ENCODE measurements around the gene CERS6.

The CERS6 gene

GRCh38 chr2:168443818-168444217, 12.3 kb upstream of the CERS6 start:
- no peak for DNase-seq (ENCODE audit: low read depth, low spot score)

- no peak for DNase-seq (ENCODE audit: low read depth, low spot score)
Measured at GRCh38 chr2:168445960-168446359, 10.1 kb upstream of the CERS6 start.

GRCh38 chr2:168448980-168449379, 7.1 kb upstream of the CERS6 start:
- DNase-seq (ENCODE audit: low read depth, low spot score): no peak

- DNase-seq (ENCODE audit: low read depth, low spot score): peak; percentile 32
Measured at GRCh38 chr2:168449419-168449818, 6.7 kb upstream of the CERS6 start.

GRCh38 chr2:168450171-168450570, 5.9 kb upstream of the CERS6 start:
- no peak for DNase-seq (ENCODE audit: low read depth, low spot score)

GRCh38 chr2:168450732-168451131, 5.3 kb upstream of the CERS6 start:
- no peak for DNase-seq (ENCODE audit: low read depth, low spot score)

- no peak for DNase-seq (ENCODE audit: low read depth, low spot score)
Measured at GRCh38 chr2:168452781-168453180, 3.3 kb upstream of the CERS6 start.

GRCh38 chr2:168453404-168453803, 2.7 kb upstream of the CERS6 start:
- DNase-seq (ENCODE audit: low read depth, low spot score): no peak

GRCh38 chr2:168454737-168455644, 1.1 kb upstream of the CERS6 start:
- no peak for DNase-seq (ENCODE audit: low read depth, low spot score)

GRCh38 chr2:168456521-168457189, 583 bp downstream of the CERS6 start:
- peak; percentile 67 for DNase-seq (ENCODE audit: low read depth, low spot score)

GRCh38 chr2:168457190-168457895, 1.3 kb downstream of the CERS6 start:
- peak; percentile 23 for DNase-seq (ENCODE audit: low read depth, low spot score)

GRCh38 chr2:168458139-168458538, 2.1 kb downstream of the CERS6 start:
- DNase-seq (ENCODE audit: low read depth, low spot score): no peak

- DNase-seq (ENCODE audit: low read depth, low spot score): no peak
Measured at GRCh38 chr2:168459256-168459655, 3.2 kb downstream of the CERS6 start.

GRCh38 chr2:168460571-168460970, 4.5 kb downstream of the CERS6 start:
- no peak for DNase-seq (ENCODE audit: low read depth, low spot score)

- no peak for DNase-seq (ENCODE audit: low read depth, low spot score)
Measured at GRCh38 chr2:168461178-168461941, 5.3 kb downstream of the CERS6 start.

- DNase-seq (ENCODE audit: low read depth, low spot score): no peak
Measured at GRCh38 chr2:168461942-168462331, 5.9 kb downstream of the CERS6 start.

- DNase-seq (ENCODE audit: low read depth, low spot score): no peak
Measured at GRCh38 chr2:168462543-168463045, 6.5 kb downstream of the CERS6 start.

- DNase-seq (ENCODE audit: low read depth, low spot score): no peak
Measured at GRCh38 chr2:168465594-168465993, 9.5 kb downstream of the CERS6 start.

- no peak for DNase-seq (ENCODE audit: low read depth, low spot score)
Measured at GRCh38 chr2:168466190-168466737, 10.2 kb downstream of the CERS6 start.

GRCh38 chr2:168466834-168467565, 10.9 kb downstream of the CERS6 start:
- peak; percentile 33 for DNase-seq (ENCODE audit: low read depth, low spot score)
